ENCODE data around the gene ZNF497. TPM values are rescaled to one million over a fixed set of nuclear protein-coding genes. Genes with fewer than 3 reads are reported as not detected.
A peak's percentile ranks its signal among the peaks of the same experiment; 100 is the strongest.

ZNF497 gene
- total and polyA plus RNA-seq, 2 of the 8 experiments (the other 6 are each of a cell fraction or from before 2014, with no cell fraction given): 0.93 to 1.4 TPM

DNA sequence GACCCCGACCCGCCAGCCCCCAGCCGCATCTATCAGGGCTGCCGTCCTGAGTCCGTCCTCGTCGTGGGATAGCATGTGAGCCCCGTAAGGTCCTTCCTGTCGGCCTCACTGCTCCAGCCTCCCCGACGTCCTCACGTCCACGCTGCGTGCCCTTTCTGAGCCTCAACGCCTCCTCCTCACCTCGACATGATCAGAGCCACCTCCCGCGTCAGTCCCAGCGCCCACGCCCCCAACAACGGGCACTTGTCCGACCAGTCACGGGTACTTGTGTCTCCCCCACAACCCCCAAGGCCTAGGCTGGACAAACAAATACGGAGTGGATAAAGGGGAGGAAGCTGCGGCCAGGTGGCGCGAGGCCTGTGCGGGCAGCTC, 665 bp downstream of the ZNF497 start:
- ChIA-PET CTCF (ENCODE audit: partially characterized antibody) (interaction anchor here (0.9 to 2.0 kb wide), 8 partner anchors 9 to 138 kb away, joined by 3 to 5 read pairs (median 4); no protein-coding TSS in a partner anchor), POLR2A (ENCODE audit: partially characterized antibody) (interaction anchor here (0.9 to 7.8 kb wide), 20 partner anchors 9 to 211 kb away, joined by 3 to 102 read pairs (median 5); partner anchors contain the start of genes A1BG, CHMP2A, RNF225 and RPS5)
- TF ChIP-seq TAF1 (IDR thresholded peaks at IDR 0.05; ENCODE audit: low read depth, low read length) (no peak), KDM1A (IDR thresholded peaks at IDR 0.05; ENCODE audit: borderline replicate concordance, low read length) (no peak), JUN (IDR thresholded peaks at IDR 0.05; ENCODE audit: low read depth, low read length) (no peak), TEAD4 (IDR thresholded peaks at IDR 0.05; ENCODE audit: low read depth, low read length) (no peak), SP4 (IDR thresholded peaks at IDR 0.05; ENCODE audit: low read length) (no peak), POLR2A (IDR thresholded peaks at IDR 0.05; ENCODE audit: control extremely low read depth in 1 of 2, low read depth in 2 of 2, low read length in 2 of 2) (no peak), SAP30 (IDR thresholded peaks at IDR 0.05; ENCODE audit: insufficient read depth, insufficient replicate concordance, low read length) (peak; percentile 90), TBP (IDR thresholded peaks at IDR 0.05; ENCODE audit: low read depth, low read length) (no peak), BRCA1 (IDR thresholded peaks at IDR 0.05; ENCODE audit: low read depth, low read length) (no peak), SP1 (IDR thresholded peaks at IDR 0.05; ENCODE audit: low read depth, low read length) (no peak), KDM4A (IDR thresholded peaks at IDR 0.05; ENCODE audit: low read depth, low read length, severe bottlenecking) (no peak), SP2 (IDR thresholded peaks at IDR 0.05; ENCODE audit: low read length) (no peak), SRF (IDR thresholded peaks at IDR 0.05; ENCODE audit: low read depth, low read length) (no peak), GTF2F1 (IDR thresholded peaks at IDR 0.05; ENCODE audit: borderline replicate concordance, low read depth, low read length) (no peak)
- TF ChIP-seq, protein P1, sequence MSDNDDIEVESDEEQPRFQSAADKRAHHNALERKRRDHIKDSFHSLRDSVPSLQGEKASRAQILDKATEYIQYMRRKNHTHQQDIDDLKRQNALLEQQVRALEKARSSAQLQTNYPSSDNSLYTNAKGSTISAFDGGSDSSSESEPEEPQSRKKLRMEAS (IDR thresholded peaks at IDR 0.05): peak; percentile 91

More for the DNA sequence above, 665 bp downstream of the ZNF497 start:
- H4K20me1 ChIP-seq (replicated peaks in 1 of 2; ENCODE audit: control insufficient read depth in 1 of 2, insufficient read depth in 2 of 2, low read length in 2 of 2): no peaks in the 10 kb centered on the region
- H3K27me3 ChIP-seq (replicated peaks in 1 of 4; ENCODE audit: control insufficient read depth in 3 of 4, extremely low read depth in 1 of 4, insufficient read depth in 3 of 4, low read length in 3 of 4): no peaks in the 10 kb centered on the region
- H3K4ac ChIP-seq (replicated peaks; ENCODE audit: insufficient read length, low read depth, low read length): peak overlapping the region; percentile 32
- no peak overlapping the region for H2BK120ac ChIP-seq (replicated peaks; ENCODE audit: low read depth, low read length)
- H3K56ac ChIP-seq (replicated peaks; ENCODE audit: insufficient read length, low read depth, low read length): peak overlapping the region; percentile 86
- peaks cover 0 to 8% (median 5%) of the 10 kb centered on the region in 4 experiments; a peak in 4 of 7 replicates for H3K4me1 ChIP-seq (replicated peaks in 1 of 4; ENCODE audit: control insufficient read depth in 3 of 4, insufficient read depth in 4 of 4, low read length in 3 of 4)
- peak overlapping the region; percentile 27; the same call in 1 of the 2 replicates for H2BK20ac ChIP-seq (ENCODE audit: low read length)
- peak overlapping the region; percentile 76; the same call in 1 of the 2 replicates for H2BK15ac ChIP-seq (ENCODE audit: low read length)
- peak overlapping the region; percentile 80 to 97 (median 96) for H3K4me3 ChIP-seq (ENCODE audit: extremely low read depth in 1 of 4, insufficient read depth in 2 of 4, low read depth in 3 of 4, low read length in 4 of 4)
- no peaks in the 10 kb centered on the region for H3K79me1 ChIP-seq (ENCODE audit: low read depth, low read length)
- no peak overlapping the region for H3K23ac ChIP-seq (ENCODE audit: insufficient read length)
- WGBS, 2 experiments (ENCODE audit: extremely low coverage in 1 of 2, insufficient coverage in 1 of 2, insufficient read length in 1 of 2, insufficient replicate concordance in 2 of 2, low coverage in 1 of 2, low lambda C conversion rate in 2 of 2, missing lambda C conversion rate in 1 of 2): 6% methylated on average over 27 of the region's 28 CpGs; no CpG with 5 or more reads in 1 of the 2 experiments
- H2AK5ac ChIP-seq (ENCODE audit: low read depth, low read length): no peak overlapping the region; the same call in 1 of the 2 replicates
- DNase-seq (ENCODE audit: low read depth in 1 of 2, low spot score in 2 of 2): no peak
- peak overlapping the region; percentile 73 to 94 for H3K4me2 ChIP-seq (ENCODE audit: insufficient read depth in 1 of 2, low read depth in 2 of 2, low read length in 2 of 2)
- peak overlapping the region; percentile 99 for H3K18ac ChIP-seq (ENCODE audit: extremely low read depth, low read length)
- peak overlapping the region; percentile 99 for H4K8ac ChIP-seq (ENCODE audit: extremely low read depth, insufficient read depth, low read length)
- H3K9me3 ChIP-seq (ENCODE audit: insufficient read depth in 2 of 2, low read depth in 1 of 2, low read length in 1 of 2): no peaks in the 10 kb centered on the region
- H3K27ac ChIP-seq (ENCODE audit: low read depth, low read length): peak overlapping the region; percentile 82
- peaks cover 5% of the 10 kb centered on the region for H3K23me2 ChIP-seq (ENCODE audit: low read depth, low read length)
- H3K36me3 ChIP-seq (ENCODE audit: control insufficient read depth in 2 of 4, insufficient read depth in 4 of 4, low read length in 3 of 4): peaks cover 0 to 2% (median 0%) of the 10 kb centered on the region in 4 experiments; a peak in 2 of 8 replicates
- peak overlapping the region; percentile 88; the same call in 1 of the 2 replicates for H2AFZ ChIP-seq (ENCODE audit: low read length)
- no peak overlapping the region for H3K14ac ChIP-seq (ENCODE audit: insufficient read length)
- H4K91ac ChIP-seq (replicated peaks; ENCODE audit: insufficient read length, low read length): peak overlapping the region; percentile 97
- H2BK12ac ChIP-seq (ENCODE audit: low read depth, low read length): peak overlapping the region; percentile 92
- H4K5ac ChIP-seq (ENCODE audit: insufficient read length, low read depth, low read length): peak overlapping the region; percentile 92
- peak overlapping the region; percentile 99 for H2BK5ac ChIP-seq (ENCODE audit: low read depth, low read length)
- peak overlapping the region; percentile 65 to 96 (median 95) for H3K9ac ChIP-seq (replicated peaks in 1 of 4; ENCODE audit: extremely low read depth in 1 of 4, low read depth in 3 of 4, low read length in 3 of 4)
- no peaks in the 10 kb centered on the region for H3K79me2 ChIP-seq (ENCODE audit: control insufficient read depth in 1 of 2, insufficient read depth in 2 of 2, low read length in 2 of 2)
- FAIRE-seq: no peak

Data from H1 (cell line).